Stromal cell of bone marrow (primary cell): ENCODE results near the gene ZKSCAN5.
"Not testable (repeated sequence)": the region's sequence is repeated elsewhere in the genome, so short reads cannot be mapped to it uniquely, and the experiment has no call there.

ENCODE experiments used
- DNase-seq: peaks from one replicate; pipeline ENCODE4 v3.0.0-alpha.2; 2012; ENCODE audit warnings: low read depth

Gene ZKSCAN5

GRCh38 chr7:99497766-99498545, 6.5 kb upstream of the ZKSCAN5 start:
- no peak for DNase-seq

GRCh38 chr7:99498546-99498944, 5.9 kb upstream of the ZKSCAN5 start:
- no peak for DNase-seq

- no peak for DNase-seq
Observed at GRCh38 chr7:99499371-99499720, 5.1 kb upstream of the ZKSCAN5 start.

DNA sequence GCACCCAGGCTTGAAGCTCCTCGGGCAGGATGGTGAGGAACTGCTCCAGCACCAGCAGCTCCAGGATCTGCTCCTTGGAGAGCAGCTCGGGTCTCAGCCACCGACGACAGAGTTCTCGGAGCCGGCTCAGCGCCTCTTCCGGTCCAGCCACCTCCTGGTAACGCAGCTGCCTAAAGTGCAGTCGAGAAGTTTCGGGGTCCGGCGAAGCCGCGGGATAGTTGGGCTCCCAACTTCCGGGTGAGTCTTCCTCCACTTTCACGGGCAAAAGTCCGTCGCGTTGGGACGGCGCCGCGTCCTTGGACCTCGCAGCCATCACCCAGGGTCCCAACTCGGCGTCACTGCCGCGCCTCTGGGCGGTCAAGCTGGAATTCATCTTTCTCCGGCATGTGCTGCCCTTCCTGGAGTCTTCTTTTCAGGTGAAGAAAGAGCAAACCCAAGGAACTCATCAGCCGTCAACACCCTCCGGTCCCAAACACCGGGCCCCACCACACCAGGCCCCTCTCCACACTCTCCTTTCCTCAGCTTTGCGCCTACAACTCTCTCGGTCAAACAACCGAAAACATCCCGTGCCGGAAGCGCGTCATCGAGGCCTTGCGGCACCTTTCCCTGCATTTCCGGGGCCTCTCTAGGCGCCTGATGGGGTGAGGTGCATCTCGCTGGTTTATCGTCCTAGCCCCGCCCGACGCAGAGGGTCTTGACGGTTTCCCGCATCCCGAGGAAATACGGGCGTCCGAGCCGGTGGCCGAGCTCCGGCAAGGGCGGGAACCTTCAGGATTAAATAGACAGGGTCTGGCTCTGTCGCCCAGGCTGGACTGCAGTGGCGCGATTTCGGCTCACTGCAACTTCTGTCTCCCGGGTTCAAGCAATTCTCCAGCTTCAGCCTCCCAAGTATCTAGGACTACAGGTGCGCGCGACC, 4.5 kb upstream of the ZKSCAN5 start, which contains the start of gene ZNF394:
Gene ZNF394, minus strand, starts transcription at position 561 of the 916 bp plus-strand sequence. Its CDS starts 188 bp downstream, at position 373.
- peak; percentile 88 for DNase-seq

GRCh38 chr7:99500637-99501009, 3.8 kb upstream of the ZKSCAN5 start:
- no peak for DNase-seq

DNA sequence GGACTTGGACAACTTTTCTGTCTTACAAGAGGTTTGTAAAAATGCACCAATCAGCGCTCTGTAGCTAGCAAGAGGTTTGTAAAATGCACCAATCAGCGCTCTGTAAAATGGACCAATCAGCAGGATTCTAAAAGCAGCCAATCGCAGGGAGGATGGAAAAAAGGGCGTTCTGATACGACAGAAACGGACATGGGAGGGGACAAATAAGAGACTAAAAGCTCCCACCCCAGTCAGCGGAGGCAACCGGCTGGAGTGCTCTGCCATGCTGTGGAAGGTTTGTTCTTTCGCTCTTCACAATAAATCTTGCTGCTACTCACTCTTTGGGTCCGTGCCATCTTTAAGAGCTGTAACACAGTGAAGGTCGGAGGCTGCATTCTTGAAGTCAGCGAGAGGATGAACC, 3.2 kb upstream of the ZKSCAN5 start:
- not testable (repeated sequence) for DNase-seq

GRCh38 chr7:99504281-99504602, 220 bp upstream of the ZKSCAN5 start:
- no peak for DNase-seq

DNA sequence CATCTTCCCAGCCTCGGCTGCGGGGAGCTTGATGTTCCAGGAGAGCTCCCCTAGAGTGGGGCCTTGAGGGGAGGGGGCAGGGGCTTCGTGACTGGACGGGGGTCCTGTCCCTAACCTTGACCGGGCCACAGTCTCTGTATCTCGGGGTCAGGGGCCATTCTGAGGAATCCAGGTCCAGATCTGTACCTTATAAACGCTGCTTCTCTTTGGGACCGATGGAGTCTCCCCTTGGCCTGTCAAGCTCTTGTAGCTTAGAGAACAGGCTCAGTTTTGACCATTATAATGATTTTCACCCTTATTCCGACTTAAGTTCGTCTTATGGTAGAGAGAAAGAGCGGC, 831 bp downstream of the ZKSCAN5 start:
- no peak for DNase-seq

GRCh38 chr7:99514050-99514449, 9.6 kb downstream of the ZKSCAN5 start:
- no peak for DNase-seq

DNA sequence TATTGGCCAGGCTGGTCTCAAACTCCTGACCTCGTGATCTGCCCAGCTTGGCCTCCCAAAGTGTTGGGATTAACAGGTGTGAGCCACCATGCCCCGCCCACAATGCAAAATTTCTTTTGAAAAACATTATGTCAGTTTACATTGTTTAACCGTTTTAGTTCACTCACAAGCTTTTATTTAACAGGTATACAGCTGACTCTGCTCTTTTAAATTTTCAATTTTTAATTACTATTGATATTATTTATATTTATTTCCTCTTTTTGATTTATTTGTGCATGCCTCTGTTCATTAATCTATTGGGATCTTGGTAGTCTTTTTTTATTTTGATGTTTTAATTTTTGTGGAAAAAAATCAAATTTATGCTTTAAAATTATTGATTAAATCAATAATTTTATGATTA, 16.9 kb downstream of the ZKSCAN5 start:
- no peak for DNase-seq

GRCh38 chr7:99525713-99526440, 21.4 kb downstream of the ZKSCAN5 start:
- no peak for DNase-seq

DNA sequence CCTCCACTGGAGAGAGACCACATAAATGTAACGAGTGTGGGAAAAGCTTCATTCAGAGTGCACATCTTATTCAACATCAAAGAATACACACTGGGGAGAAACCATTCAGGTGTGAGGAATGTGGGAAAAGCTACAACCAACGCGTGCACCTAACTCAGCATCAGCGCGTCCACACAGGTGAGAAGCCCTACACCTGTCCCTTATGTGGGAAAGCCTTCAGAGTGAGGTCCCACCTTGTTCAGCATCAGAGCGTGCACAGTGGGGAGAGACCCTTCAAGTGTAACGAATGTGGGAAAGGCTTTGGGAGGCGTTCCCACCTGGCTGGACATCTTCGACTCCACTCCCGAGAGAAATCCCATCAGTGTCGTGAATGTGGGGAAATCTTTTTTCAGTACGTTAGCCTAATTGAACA, 26.9 kb downstream of the ZKSCAN5 start:
- DNase-seq = no peak

DNA sequence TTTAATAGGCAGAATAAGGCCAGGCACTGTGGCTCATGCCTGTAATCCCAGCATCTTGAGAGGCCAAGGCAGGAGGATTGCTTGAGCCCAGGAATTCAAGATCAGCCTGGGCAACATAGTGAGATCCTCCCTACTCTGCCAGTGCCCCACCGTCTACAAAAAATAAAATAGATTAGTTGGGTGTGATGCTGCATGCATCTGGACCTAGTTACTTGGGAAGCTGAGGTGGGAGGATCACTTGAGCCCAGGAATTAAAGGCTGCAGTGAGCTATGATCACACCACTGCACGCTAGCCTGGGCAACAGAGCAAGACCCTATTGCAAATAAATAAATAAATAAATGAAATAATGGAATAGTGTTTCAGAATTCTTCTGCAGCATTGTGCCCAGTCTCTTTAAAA, 31.2 kb downstream of the ZKSCAN5 start:
- no peak for DNase-seq

GRCh38 chr7:99539213-99539811, 34.9 kb downstream of the ZKSCAN5 start:
- no peak for DNase-seq

DNA sequence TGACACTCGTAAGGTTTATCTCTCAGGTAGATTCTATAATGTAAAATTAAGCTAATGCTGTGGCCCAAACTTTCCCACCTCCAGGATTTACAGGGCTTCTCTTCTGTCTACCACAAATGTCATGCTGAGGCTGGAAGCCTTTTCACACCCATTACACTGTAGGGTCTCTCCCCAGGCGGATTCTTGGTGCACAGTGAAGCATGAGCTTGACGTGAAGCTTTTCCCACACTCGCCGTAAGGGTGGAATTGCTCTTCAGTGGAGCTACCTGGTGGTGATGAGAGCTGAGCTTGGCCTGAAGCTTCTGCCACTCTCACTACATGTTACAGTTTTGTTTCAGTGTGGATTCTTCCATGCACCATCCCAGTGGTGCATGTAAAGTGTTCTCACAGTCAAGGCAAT, 36.1 kb downstream of the ZKSCAN5 start:
- DNase-seq = no peak

GRCh38 chr7:99541212-99541611, 36.8 kb downstream of the ZKSCAN5 start:
- no peak for DNase-seq

DNA sequence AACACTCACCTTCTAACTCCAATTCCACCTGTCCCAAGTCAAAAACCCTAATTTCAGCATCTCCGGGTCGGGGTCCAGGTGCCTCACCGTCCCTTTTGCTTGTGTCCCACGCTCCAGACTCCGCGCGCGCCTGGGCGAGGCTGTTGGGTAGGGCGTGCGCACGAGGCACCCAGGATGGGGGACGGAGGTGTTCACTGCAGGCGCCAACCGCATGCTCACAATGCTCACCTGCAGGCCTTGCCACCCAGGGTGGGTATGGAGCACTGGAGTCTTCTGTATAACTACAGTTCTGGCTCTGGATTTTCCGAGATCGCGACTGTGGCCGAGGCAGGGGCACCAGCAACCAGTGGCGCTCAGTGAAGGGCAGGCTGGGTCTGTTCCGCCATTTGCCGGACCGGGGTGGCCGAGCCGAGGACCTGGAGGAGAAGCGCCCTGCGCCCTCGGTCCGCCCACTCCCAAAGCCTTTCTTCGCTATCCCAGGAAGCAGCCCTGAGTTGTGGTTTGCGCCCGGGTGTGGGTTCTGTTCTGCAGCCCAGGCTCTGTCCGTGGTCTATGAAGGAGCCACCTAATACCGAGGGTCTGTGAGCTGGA, 38.7 kb downstream of the ZKSCAN5 start:
- no peak for DNase-seq

GRCh38 chr7:99543916-99544315, 39.5 kb downstream of the ZKSCAN5 start:
- DNase-seq = no peak

DNA sequence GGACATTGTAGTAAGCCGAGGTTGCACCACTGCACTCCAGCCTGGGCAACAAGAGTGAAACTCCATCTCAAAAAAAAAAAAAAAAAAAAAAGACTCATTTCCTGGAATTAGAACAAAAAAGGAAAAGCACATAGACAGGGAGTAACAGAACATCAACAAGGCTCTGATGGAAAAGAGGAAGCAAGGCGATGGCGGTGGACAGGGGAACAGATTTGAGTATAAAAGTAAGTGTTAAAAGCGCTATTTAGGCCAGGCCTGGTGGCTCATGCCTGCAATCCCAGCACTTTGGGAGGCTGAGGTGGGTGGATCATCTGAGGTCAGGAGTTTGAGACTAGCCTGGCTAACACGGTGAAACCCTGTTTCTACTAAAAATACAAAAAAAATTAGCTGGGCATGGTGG, 40.8 kb downstream of the ZKSCAN5 start:
- DNase-seq = not testable (repeated sequence)

GRCh38 chr7:99549545-99549944, 45.1 kb downstream of the ZKSCAN5 start:
- DNase-seq = not testable (repeated sequence)

- no peak for DNase-seq
Observed at GRCh38 chr7:99551334-99551733, 46.9 kb downstream of the ZKSCAN5 start.
